GM19193 (cell line): ENCODE measurements around the gene TPBGL.

ENCODE experiments used
- POLR2A ChIP-seq: IDR thresholded peaks from 4 replicates; pipeline ENCODE4 v1.6.1; 2011; ENCODE audit not compliant: insufficient read depth, insufficient read length; ENCODE audit errors: extremely low read depth

The TPBGL gene

DNA sequence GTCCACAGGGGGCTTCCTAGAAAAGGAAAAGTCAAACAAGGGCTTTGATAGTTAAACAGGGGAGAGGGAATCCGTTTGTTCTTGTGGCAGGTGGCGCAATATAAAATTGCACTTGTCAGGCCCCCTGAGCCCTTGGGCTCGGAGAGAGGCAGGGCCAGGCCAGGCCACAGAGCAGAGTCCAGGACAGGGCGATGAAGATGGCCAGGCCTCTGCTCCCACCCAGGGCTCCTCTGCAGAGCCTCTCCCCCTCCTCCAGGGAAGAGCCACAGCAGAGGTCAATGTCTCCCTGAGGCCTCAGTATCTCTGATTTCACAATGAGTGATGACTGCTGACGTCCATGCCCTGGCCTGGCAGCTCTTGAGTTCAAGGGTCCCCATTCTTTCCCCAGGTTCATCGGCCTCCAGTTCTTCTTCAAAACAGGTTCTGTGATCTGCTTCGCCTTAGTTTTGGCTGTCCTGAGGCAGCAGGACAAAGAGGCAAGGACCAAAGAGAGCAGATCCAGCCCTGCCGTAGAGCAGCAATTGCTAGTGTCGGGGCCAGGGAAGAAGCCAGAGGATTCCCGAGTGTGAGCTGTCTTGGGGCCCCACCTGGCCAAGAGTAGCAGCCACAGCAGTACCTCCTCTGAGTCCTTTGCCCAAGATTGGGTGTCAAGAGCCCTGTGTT, 36.4 kb upstream of the TPBGL start:
- no peak for TF ChIP-seq POLR2A

DNA sequence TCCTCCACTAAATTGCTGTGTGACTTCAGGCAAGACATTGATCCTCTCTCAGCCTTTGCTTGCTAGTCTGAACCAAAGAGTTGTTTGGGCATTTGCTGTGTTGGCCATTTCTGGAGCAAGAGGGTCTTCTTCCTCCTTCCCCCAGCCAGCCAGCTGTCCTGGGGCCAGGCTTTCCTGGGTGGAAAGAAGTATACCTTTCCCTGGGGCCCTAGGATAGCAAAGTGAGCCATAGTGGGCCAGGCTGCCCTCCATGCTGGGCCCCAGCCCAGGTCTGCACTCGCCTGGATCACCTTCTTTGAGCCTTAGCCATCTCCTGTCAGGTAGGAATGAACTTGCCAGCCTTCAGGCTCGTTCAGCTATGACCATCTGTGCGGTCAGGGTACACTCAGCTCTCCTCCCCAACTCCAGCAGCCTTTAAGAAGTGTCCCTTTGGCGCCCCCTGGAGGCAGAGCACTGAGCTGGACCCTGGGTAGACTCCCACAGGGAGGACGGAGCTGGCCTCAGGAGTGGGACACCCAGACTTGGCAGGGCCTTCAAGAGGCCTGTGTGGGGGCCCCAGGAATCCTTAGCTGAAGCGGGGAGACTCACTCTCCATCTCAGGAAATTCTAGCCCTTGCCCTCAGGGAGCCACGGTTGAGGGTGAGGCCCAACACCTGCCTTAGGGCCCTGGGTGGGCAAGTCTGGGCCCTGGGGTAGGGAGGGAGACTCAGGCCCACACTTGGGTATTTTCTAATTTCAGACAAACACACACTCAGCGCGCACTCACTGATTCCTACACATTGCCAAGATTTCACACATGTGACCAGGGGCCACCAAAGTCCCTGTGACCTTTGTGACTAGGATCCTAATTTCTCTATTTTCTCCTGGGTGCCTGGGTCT, 35.6 kb upstream of the TPBGL start:
- no peak for TF ChIP-seq POLR2A

DNA sequence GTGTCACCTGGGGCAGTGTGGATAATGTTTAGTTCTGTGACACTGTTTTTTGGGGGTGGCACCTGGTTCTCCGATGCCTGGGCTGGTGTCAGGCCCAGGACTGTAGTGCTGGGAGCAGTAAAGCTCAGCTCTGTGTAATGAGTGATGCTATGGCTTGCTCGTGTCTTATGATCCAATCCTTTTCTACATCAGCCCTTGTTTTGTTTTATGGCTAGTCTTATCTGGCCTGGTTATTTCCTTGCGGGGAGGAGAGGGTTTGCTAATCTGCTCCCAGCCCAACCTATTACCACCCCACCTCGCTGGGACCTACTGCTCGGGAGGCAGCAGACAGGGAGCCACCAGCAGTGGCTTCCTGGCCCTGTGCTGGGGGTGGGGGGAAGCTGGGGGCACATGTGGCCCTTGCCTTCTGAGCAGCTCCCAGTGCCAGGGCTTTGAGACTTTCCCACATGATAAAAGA, 35.0 kb upstream of the TPBGL start:
- no peak for TF ChIP-seq POLR2A

- no peak for TF ChIP-seq POLR2A
These were observed 32.1 kb upstream of the TPBGL start for GRCh38 chr11:75208446-75208845.

- no peak for TF ChIP-seq POLR2A
These were observed 28.2 kb upstream of the TPBGL start for GRCh38 chr11:75212411-75212810.

- TF ChIP-seq POLR2A: no peak
These were observed 26.2 kb upstream of the TPBGL start for GRCh38 chr11:75214411-75214821.

DNA sequence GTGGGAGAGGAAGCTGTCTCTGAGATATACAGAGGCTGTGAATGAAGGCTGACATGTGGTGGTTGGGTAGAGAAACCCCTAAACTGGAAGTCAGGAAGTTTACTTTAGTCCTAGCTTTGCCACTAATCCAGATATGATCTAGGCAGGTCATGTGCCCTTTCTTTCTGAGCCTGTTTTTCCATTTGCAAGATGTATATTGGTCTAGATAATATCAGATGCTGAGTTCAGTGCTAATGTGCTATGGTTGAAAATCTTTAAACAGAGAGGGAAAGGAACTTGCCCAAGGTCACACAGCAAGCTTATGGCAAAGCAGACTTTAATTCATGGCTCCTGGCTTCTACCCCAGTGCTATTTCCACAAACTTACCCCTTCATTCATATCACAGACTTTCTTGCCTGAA, 25.7 kb upstream of the TPBGL start:
- no peak for TF ChIP-seq POLR2A

DNA sequence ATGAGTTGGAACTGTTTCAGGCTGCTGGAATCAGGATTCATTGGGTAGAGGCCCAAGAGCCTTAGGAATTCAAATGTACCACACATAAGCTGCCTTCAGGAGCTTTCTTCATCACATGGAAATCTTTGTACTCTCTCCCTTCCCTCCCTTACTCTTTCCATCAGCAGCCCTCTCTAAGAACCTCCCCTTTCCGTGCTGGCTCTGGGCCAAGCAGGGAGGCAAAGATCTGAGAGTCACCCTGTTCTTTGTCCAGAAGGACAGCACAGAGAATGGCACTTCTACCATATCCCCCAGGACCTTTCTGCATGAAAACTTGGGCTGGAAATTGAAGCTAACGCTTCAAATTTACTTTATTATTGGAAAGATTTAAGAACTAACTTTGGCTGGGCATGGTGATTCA, 20.7 kb upstream of the TPBGL start:
- TF ChIP-seq POLR2A: no peak

GRCh38 chr11:75223954-75224643, 16.5 kb upstream of the TPBGL start:
- TF ChIP-seq POLR2A: no peak

- TF ChIP-seq POLR2A: no peak
These were observed 14.8 kb upstream of the TPBGL start for GRCh38 chr11:75225794-75226193.

DNA sequence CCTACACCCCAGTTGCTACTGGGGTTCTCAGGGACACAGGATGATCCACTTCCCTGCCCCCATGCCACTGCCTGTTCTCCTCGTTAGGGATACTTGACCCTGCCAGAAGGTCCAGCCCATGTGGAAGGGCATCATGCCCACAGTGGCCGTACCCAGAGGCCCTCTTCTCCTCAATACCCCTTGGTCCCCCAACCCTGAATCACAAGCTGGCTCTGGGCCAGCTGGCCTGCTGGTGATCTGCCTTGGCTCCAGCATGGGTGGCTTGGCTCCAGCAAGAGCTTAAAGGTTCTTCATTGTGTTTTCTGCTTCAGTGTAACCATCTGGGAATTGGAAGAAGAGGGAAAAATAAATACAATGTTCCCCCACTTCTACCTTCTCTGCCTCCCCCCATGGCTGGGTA, 11.1 kb upstream of the TPBGL start:
- TF ChIP-seq POLR2A: no peak

DNA sequence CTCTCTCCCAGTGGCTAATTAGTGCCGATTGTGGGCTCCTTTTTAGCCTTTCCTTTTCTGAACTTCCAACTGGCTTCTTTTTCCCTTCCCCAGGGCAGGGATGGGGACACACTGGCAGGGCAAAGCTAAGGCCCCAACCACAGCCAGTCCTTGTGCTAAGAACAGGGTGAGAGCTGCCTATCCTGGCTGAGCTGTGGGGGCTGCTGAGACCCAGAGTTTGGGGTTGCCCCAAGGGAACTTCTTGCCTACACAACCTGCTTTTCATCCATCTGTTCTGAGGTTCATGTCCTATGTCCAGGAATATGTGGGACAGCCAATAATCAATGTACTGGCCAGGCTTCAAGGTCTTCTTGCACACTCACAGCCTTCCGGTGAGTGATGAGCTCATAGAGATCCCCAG, 10.0 kb upstream of the TPBGL start:
- TF ChIP-seq POLR2A: no peak

- TF ChIP-seq POLR2A: no peak
These were observed 6.8 kb upstream of the TPBGL start for GRCh38 chr11:75233754-75234172.

DNA sequence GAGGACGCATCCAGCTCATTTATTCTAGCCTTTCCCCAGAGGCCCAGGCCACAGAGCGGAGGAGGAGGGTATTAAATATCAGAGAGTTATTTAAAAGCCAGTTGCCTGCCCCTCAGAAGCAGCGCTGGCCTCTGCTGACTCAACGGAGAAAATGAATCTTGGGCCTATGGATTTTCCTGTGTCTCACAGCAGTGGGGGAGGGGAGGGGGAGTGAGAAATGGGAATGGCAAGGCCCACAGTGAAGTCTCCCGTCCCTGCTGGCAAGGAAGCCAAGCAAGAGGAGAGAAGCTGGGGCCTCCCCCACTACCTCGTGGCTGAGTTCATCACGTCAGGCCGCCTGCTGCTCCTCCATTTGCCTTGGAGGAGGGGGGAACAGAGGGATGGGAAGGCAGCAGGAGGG, 4.5 kb upstream of the TPBGL start:
- no peak for TF ChIP-seq POLR2A

DNA sequence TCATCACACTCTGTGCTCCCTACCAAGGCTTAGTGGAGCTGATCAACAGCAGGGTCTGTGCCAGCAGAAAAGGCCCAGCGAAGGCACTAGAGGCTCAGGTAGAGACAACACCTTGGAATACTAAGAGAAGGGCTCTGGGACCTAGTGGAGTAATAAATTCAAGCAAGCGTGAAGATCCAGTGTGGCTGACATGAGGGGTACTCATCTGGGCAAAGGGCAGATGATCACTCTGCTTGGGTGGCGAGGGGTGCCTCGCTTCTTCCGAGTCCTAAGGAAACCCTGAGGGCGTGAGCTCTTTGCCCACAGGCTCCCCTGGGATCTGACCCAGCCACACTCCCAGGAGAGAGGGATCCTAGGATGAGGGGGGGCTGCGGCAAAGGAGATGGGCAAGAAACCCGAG, 3.5 kb upstream of the TPBGL start:
- no peak for TF ChIP-seq POLR2A
